ENCODE data around the gene THADA. TPM values are rescaled to one million over a fixed set of nuclear protein-coding genes. Genes with fewer than 3 reads are reported as not detected.

Gene THADA
- total and polyA plus RNA-seq, 7 donors: 4.4 to 35.2 (median 20.2) TPM

DNA sequence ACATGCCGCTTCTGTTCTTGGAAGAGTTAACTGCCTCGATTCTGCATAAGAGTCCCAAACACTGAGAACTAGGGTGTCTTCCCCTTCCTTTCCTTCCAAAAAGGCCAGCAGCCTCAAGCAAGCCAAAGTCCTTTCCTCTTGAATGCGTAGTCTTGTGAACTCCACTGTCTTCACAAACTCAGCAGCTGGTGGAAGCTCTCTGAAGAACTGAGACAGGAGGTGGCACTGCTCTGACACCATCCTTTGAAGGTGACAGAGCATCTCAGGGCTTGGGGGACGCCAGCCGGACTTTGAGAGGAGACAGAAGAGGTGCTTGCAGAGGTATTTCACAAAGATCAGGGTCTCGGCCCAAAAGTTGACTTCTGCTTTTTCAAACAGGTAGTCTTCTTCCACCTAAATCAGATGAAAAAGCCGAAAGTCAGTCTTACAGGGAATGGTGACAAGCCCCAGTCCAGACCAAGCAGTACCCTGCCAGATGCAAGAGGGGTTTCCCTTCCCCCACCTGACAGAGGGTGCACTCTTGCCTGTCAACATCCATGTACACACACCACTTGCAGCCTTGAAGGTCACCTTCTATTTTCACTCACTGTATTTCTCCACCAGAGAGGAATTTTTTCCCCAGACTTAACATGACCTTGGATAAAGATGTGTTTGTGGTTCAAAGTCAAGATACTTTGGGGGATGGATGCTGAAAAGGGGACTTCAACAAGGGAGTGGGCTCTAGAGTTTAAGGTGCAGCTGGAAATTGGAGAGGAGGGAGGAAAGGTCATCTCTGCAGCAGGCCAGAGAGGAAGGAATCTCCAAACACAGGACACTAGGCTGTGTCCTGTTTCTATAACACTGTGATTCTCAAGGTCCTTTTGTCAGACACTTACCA lies 364.6 kb downstream of the THADA start:
- intact Hi-C loops (cut with DNase I): no loop called here
- Histone ChIP-seq H3K27me3 (no peaks in the 10 kb centered on the region), H3K9me3 (no peaks in the 10 kb centered on the region), H3K4me1 (peaks cover 0 to 39% (median 27%) of the 10 kb centered on the region in 4 donors), H3K4me3 (no peak overlapping the region), H3K27ac (peak overlapping the region in 2 of 4 donors; percentile 14 to 100), H3K36me3 (peaks cover 0 to 7% (median 0%) of the 10 kb centered on the region in 4 donors)
- DNase-seq: no peak
- 81 to 91% methylated on average over 7 of the region's 7 CpGs for WGBS, 2 donors
- no peak for TF ChIP-seq POLR2A (IDR thresholded peaks at IDR 0.05)

DNA sequence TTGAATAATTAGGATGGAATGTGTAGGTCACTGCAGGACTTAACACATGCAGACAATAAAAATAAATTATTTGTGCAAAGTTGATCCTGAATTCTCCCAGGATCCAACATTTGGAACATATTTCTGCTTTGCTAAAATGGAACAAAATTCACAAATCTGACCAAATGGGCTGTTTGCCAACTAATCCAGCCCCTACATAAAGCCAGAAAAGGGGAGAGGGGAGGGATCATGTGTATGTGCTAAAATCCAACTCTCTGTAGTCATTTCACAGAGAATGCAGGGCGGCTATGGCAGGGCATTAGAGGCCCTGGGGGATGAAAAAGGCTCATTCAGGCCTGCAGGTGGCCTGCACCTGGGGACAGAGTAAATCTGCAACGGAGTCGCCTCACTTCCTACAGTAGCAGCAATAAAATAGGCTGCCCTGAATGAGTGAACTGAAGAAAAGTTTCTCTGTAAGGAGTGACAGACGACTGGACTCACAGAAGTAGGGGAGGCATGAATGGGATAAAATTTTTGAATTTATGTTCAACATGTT lies 365.4 kb downstream of the THADA start:
- no peak overlapping the region for H3K4me3 ChIP-seq
- H3K27ac ChIP-seq: peak overlapping the region in 2 of 4 donors; percentile 14 to 100
- TF ChIP-seq CTCF (IDR thresholded peaks at IDR 0.05) (peak in 1 of 4 experiments; percentile 10), EP300 (IDR thresholded peaks at IDR 0.05) (no peak)
- H3K27me3 ChIP-seq: no peaks in the 10 kb centered on the region
- H3K9me3 ChIP-seq: no peaks in the 10 kb centered on the region
- DNase-seq: no peak
- intact Hi-C loops (cut with DNase I): no loop called here
- H3K4me1 ChIP-seq: peaks cover 0 to 38% (median 24%) of the 10 kb centered on the region in 4 donors
- peaks cover 0 to 9% (median under 1%) of the 10 kb centered on the region in 4 donors for H3K36me3 ChIP-seq
- 24 to 54% methylated on average over 4 of the region's 4 CpGs for WGBS, 2 donors

GRCh38 chr2:43228756-43229659 lies 366.8 kb downstream of the THADA start:
- intact Hi-C loops (cut with DNase I): loop anchor here (1.0 to 5.0 kb wide), 5 partner anchors 118 to 308 kb away; no protein-coding TSS in a partner anchor
- Histone ChIP-seq H3K27ac (peak overlapping the region; percentile 99 to 100 (median 100)), H3K27me3 (no peaks in the 10 kb centered on the region), H3K9me3 (no peaks in the 10 kb centered on the region), H3K4me3 (no peak overlapping the region), H3K4me1 (peaks cover 0 to 38% (median 22%) of the 10 kb centered on the region in 4 donors), H3K36me3 (peaks cover 5 to 23% (median 14%) of the 10 kb centered on the region in 4 donors)
- no peak for DNase-seq
- 10 to 27% methylated on average over 6 of the region's 6 CpGs for WGBS, 2 donors
- TF ChIP-seq POLR2AphosphoS5 (IDR thresholded peaks at IDR 0.05) (no peak), CTCF (IDR thresholded peaks at IDR 0.05) (no peak)

- Histone ChIP-seq H3K36me3 (peaks cover 5 to 30% (median 15%) of the 10 kb centered on the region in 4 donors), H3K4me1 (peaks cover 0 to 38% (median 22%) of the 10 kb centered on the region in 4 donors), H3K4me3 (peak overlapping the region in 2 of 4 donors; percentile 73 to 93), H3K9me3 (no peaks in the 10 kb centered on the region), H3K27me3 (no peaks in the 10 kb centered on the region), H3K27ac (peak overlapping the region; percentile 99 to 100 (median 100))
- TF ChIP-seq POLR2A (IDR thresholded peaks at IDR 0.05): no peak
- TF ChIP-seq CTCF (IDR thresholded peaks at IDR 0.05): no peak
- no peak for TF ChIP-seq POLR2AphosphoS5 (IDR thresholded peaks at IDR 0.05)
- no peak for TF ChIP-seq EP300 (IDR thresholded peaks at IDR 0.05)
- 16 to 35% methylated on average over 2 of the region's 2 CpGs for WGBS, 2 donors
- no peak for DNase-seq
- intact Hi-C loops (cut with DNase I): loop anchor here (1.0 to 5.0 kb wide), 5 partner anchors 119 to 309 kb away; no protein-coding TSS in a partner anchor
Observed at GRCh38 chr2:43228321-43228751, 367.5 kb downstream of the THADA start.
